ENCODE measurements around the gene ERC2.

The ERC2 gene

GRCh38 chr3:55601366-55602080 is 866.7 kb downstream of the ERC2 start:
- no peak for DNase-seq

- DNase-seq: no peak
Observed at GRCh38 chr3:55598224-55598623, 870.0 kb downstream of the ERC2 start.

GRCh38 chr3:55597641-55598040 is 870.6 kb downstream of the ERC2 start:
- DNase-seq: no peak

- DNase-seq: no peak
Observed at GRCh38 chr3:55596212-55596611, 872.1 kb downstream of the ERC2 start.

- DNase-seq: no peak
Observed at GRCh38 chr3:55595420-55595819, 872.8 kb downstream of the ERC2 start.

GRCh38 chr3:55592572-55592971 is 875.7 kb downstream of the ERC2 start:
- no peak for DNase-seq

- DNase-seq: no peak
Observed at GRCh38 chr3:55591888-55592287, 876.4 kb downstream of the ERC2 start.

GRCh38 chr3:55588146-55588765 is 880.0 kb downstream of the ERC2 start:
- DNase-seq: no peak

- no peak for DNase-seq
Observed at GRCh38 chr3:55585856-55586255, 882.4 kb downstream of the ERC2 start.

GRCh38 chr3:55584716-55585368 is 883.4 kb downstream of the ERC2 start:
- no peak for DNase-seq

- DNase-seq: no peak
Observed at GRCh38 chr3:55584030-55584429, 884.2 kb downstream of the ERC2 start.

GRCh38 chr3:55583475-55583874 is 884.8 kb downstream of the ERC2 start:
- DNase-seq: no peak

- no peak for DNase-seq
Observed at GRCh38 chr3:55579496-55579895, 888.8 kb downstream of the ERC2 start.

- DNase-seq: no peak
Observed at GRCh38 chr3:55576621-55577388, 891.5 kb downstream of the ERC2 start.

GRCh38 chr3:55574671-55575070 is 893.6 kb downstream of the ERC2 start:
- no peak for DNase-seq

GRCh38 chr3:55572816-55573215 is 895.5 kb downstream of the ERC2 start:
- DNase-seq: no peak

GRCh38 chr3:55571913-55572312 is 896.4 kb downstream of the ERC2 start:
- no peak for DNase-seq

- no peak for DNase-seq
Observed at GRCh38 chr3:55571216-55571813, 897.0 kb downstream of the ERC2 start.

- DNase-seq: no peak
Observed at GRCh38 chr3:55570271-55570711, 898.0 kb downstream of the ERC2 start.

GRCh38 chr3:55569033-55569599 is 899.2 kb downstream of the ERC2 start:
- no peak for DNase-seq

GRCh38 chr3:55567615-55568014 is 900.7 kb downstream of the ERC2 start:
- DNase-seq: no peak

GRCh38 chr3:55567121-55567520 is 901.1 kb downstream of the ERC2 start:
- no peak for DNase-seq

- DNase-seq: no peak
Observed at GRCh38 chr3:55565521-55565920, 902.7 kb downstream of the ERC2 start.
